OCI-LY1 (cell line): ENCODE measurements around the gene POLR2C.

ENCODE experiments used
- CTCF ChIP-seq: fragments of 200-600 bp; sonication (generic), shearing (Covaris generic); IDR thresholded peaks from 2 replicates; pipeline ENCODE4 v1.5.1; 2017; ENCODE audit warnings: mild to moderate bottlenecking, antibody characterized with exemption, low read length, moderate library complexity, mixed read lengths
- EZH2 ChIP-seq: fragments of 200-600 bp; sonication (generic), shearing (Covaris generic); IDR thresholded peaks from 2 replicates; pipeline ENCODE4 v1.8.0; 2017; ENCODE audit warnings: borderline replicate concordance, mixed run types, mild to moderate bottlenecking, antibody characterized with exemption, low read length, moderate library complexity, mixed read lengths

- TF ChIP-seq CTCF (no peak), EZH2 (no peak)
Observed at GRCh38 chr16:57518922-57519321, 56.4 kb downstream of the POLR2C start.
